PC-9 (cell line): ENCODE data around the gene SLC45A2. TPM values are rescaled to one million over a fixed set of nuclear protein-coding genes. Genes with fewer than 3 reads are reported as not detected.

Experiments
- BruUV-seq: library from RNA; stranded (reverse); fragments of 400-500 nt; replicated peaks from 2 replicates; lab custom pipeline; 2021; lab: Mats Ljungman, UMichigan
- CTCF ChIA-PET: fragments of 300-600 bp; sonication (Branson Sonifier 250); formaldehyde crosslinking; loops from one replicate; lab custom pipeline; 2022; ENCODE audit warnings: antibody characterized with exemption; lab: Charles Lee
- POLR2A ChIA-PET: fragments of 300-600 bp; sonication (Branson Sonifier 250); formaldehyde crosslinking; loops from one replicate; lab custom pipeline; 2022; ENCODE audit warnings: antibody characterized with exemption; ENCODE audit not compliant: unreplicated experiment; lab: Charles Lee
- DNase-seq, 2 experiments: peaks; one replicate each; pipeline versions ENCODE4 v3.0.0 to v3.0.0-alpha.2; 2015 to 2022; ENCODE audit warnings: mixed read lengths in 1 of 2
- H2AFZ ChIP-seq: fragments of 200-600 bp; sonication (generic); 2 replicates; pipeline ENCODE4 v1.8.1; 2017; ENCODE audit warnings: antibody characterized with exemption
- H3F3A ChIP-seq: fragments of 200-600 bp; sonication (generic); 2 replicates; pipeline ENCODE4 v1.8.1; 2017; ENCODE audit warnings: antibody characterized with exemption, mild to moderate bottlenecking, low read depth; ENCODE audit not compliant: insufficient read depth
- H3K27ac ChIP-seq: fragments of 200-600 bp; sonication (generic); 2 replicates; pipeline ENCODE4 v1.6.1; 2016; ENCODE audit warnings: mixed run types
- H3K27me3 ChIP-seq: fragments of 200-600 bp; sonication (generic); 2 replicates; pipeline ENCODE4 v1.6.1; 2016; ENCODE audit warnings: low read depth, mixed run types; ENCODE audit not compliant: insufficient read depth
- H3K36me3 ChIP-seq: fragments of 200-600 bp; sonication (generic); 2 replicates; pipeline ENCODE4 v1.6.1; 2016; ENCODE audit warnings: low read depth, mixed run types
- H3K4me1 ChIP-seq: fragments of 200-600 bp; sonication (generic); replicated peaks from 2 replicates; pipeline ENCODE4 v1.6.1; 2016; ENCODE audit warnings: mixed run types; ENCODE audit not compliant: insufficient read depth
- H3K4me2 ChIP-seq: fragments of 200-600 bp; sonication (generic); 2 replicates; pipeline ENCODE4 v1.6.1; 2017; ENCODE audit warnings: mixed run types
- H3K4me3 ChIP-seq: fragments of 200-600 bp; sonication (generic); 2 replicates; pipeline ENCODE4 v1.6.1; 2016; ENCODE audit warnings: mixed run types
- H3K79me2 ChIP-seq: fragments of 200-600 bp; sonication (generic); 2 replicates; pipeline ENCODE4 v1.6.1; 2017; ENCODE audit warnings: low read depth, mixed run types
- H3K9me2 ChIP-seq: fragments of 200-600 bp; sonication (generic); 2 replicates; pipeline ENCODE4 v1.8.1; 2017; ENCODE audit warnings: mild to moderate bottlenecking; ENCODE audit not compliant: insufficient read depth
- H3K9me3 ChIP-seq: fragments of 200-600 bp; sonication (generic); 2 replicates; pipeline ENCODE4 v1.8.1; 2016; ENCODE audit warnings: low read depth; ENCODE audit not compliant: insufficient read depth
- H4K20me1 ChIP-seq: fragments of 200-600 bp; sonication (generic); 2 replicates; pipeline ENCODE4 v1.8.1; 2017; ENCODE audit not compliant: insufficient read depth
- CTCF ChIP-seq: fragments of 200-600 bp; sonication (generic); conservative IDR thresholded peaks from 2 replicates; pipeline ENCODE4 v1.6.1; 2017; ENCODE audit warnings: mixed run types, antibody characterized with exemption, mild to moderate bottlenecking, moderate library complexity
- EZH2 ChIP-seq: fragments of 200-600 bp; sonication (generic); IDR thresholded peaks from 2 replicates; pipeline ENCODE4 v1.8.0; 2017; ENCODE audit warnings: antibody characterized with exemption, low read depth
- intact Hi-C: fragments of 100-400 bp; cut with micrococcal nuclease; formaldehyde crosslinking; loops from one replicate; pipeline ENCODE4 v1.10.0; 2022; ENCODE audit not compliant: unreplicated experiment
- total RNA-seq: library from RNA; stranded (reverse); gene quantifications from 2 replicates; pipeline ENCODE4 v1.2.3, GENCODE V29; 2021

SLC45A2 gene
- total RNA-seq, 1 experiment from 2014 or later = 0.33 TPM

- BruUV-seq = no TSS peak
Measured at GRCh38 chr5:33969572-33970452, 14.7 kb downstream of the SLC45A2 start.

GRCh38 chr5:33968211-33969005, 16.1 kb downstream of the SLC45A2 start:
- intact Hi-C loops = loop anchor here (1.0 kb wide), 3 partner anchors 34 to 532 kb away; no protein-coding TSS in a partner anchor
- CTCF ChIA-PET = interaction anchor here (0.6 to 1.3 kb wide), 2 partner anchors 529 to 537 kb away, joined by 4 to 9 read pairs; no protein-coding TSS in a partner anchor

More at GRCh38 chr5:33969572-33970452, 14.7 kb downstream of the SLC45A2 start:
- DNase-seq = peak; percentile 59 to 64
- Histone ChIP-seq H3K36me3 (no peaks in the 10 kb centered on the region), H3K4me2 (0 out of 2 replicates have a peak overlapping the region, but pooled peaks have one; percentile 1), H3K27ac (no peak overlapping the region), H4K20me1 (no peaks in the 10 kb centered on the region), H3K79me2 (no peaks in the 10 kb centered on the region), H3K4me1 (0 out of 2 replicates have a peak, but pooled peaks cover 3% of the 10 kb centered on the region), H3K9me3 (no peaks in the 10 kb centered on the region), H3K9me2 (no peaks in the 10 kb centered on the region), H3K4me3 (no peak overlapping the region), H3K27me3 (no peaks in the 10 kb centered on the region), H2AFZ (no peak overlapping the region), H3F3A (no peaks in the 10 kb centered on the region)
- intact Hi-C loops = loop anchor here (1.0 kb wide), 3 partner anchors 36 to 534 kb away; no protein-coding TSS in a partner anchor
- TF ChIP-seq CTCF (peak; percentile 90), EZH2 (no peak)
- POLR2A ChIA-PET = interaction anchor here (0.6 kb wide), 3 partner anchors 111 to 531 kb away, joined by 3 to 8 read pairs (median 6); no protein-coding TSS in a partner anchor
- CTCF ChIA-PET = interaction anchor here (0.5 to 2.8 kb wide), 31 partner anchors 9 to 1598 kb away, joined by 3 to 46 read pairs (median 4); partner anchors contain the start of genes ADAMTS12, AMACR and TARS1

More at GRCh38 chr5:33968211-33969005, 16.1 kb downstream of the SLC45A2 start:
- no peaks in the 10 kb centered on the region for H3F3A ChIP-seq
- H3K36me3 ChIP-seq = no peaks in the 10 kb centered on the region
- H3K27me3 ChIP-seq = no peaks in the 10 kb centered on the region
- no peaks in the 10 kb centered on the region for H3K79me2 ChIP-seq
- no peak for DNase-seq
- TF ChIP-seq EZH2 (no peak), CTCF (0 out of 2 replicates have a peak, but pooled peaks have one; percentile 20)
- POLR2A ChIA-PET = no interaction called here
- no TSS peak for BruUV-seq
- H3K27ac ChIP-seq = no peak overlapping the region
- no peak overlapping the region for H3K4me2 ChIP-seq
- H3K4me1 ChIP-seq = 0 out of 2 replicates have a peak, but pooled peaks cover 3% of the 10 kb centered on the region
- no peak overlapping the region for H3K4me3 ChIP-seq
- no peaks in the 10 kb centered on the region for H4K20me1 ChIP-seq
- no peaks in the 10 kb centered on the region; the same call in 1 of the 2 replicates for H3K9me2 ChIP-seq
- no peaks in the 10 kb centered on the region for H3K9me3 ChIP-seq
- no peak overlapping the region for H2AFZ ChIP-seq
